GM19328 (cell line): ENCODE measurements around the gene AKT1.
"Not testable (repeated sequence)": the region's sequence is repeated elsewhere in the genome, so short reads cannot be mapped to it uniquely, and the experiment has no call there.

Experiments
- ATAC-seq: cut with Tn5 transposase; IDR thresholded peaks from one replicate; pipeline ENCODE4 v1.9.1; 2021; ENCODE audit warnings: mild to moderate bottlenecking, moderate library complexity; ENCODE audit not compliant: unreplicated experiment

AKT1 gene

GRCh38 chr14:104741108-104741802 is 54.3 kb downstream of the AKT1 start:
- ATAC-seq = no peak

GRCh38 chr14:104739546-104740516 is 55.7 kb downstream of the AKT1 start:
- ATAC-seq = no peak

- ATAC-seq = no peak
Observed at GRCh38 chr14:104739026-104739425, 56.5 kb downstream of the AKT1 start.

GRCh38 chr14:104738375-104739019 is 57.1 kb downstream of the AKT1 start:
- ATAC-seq = no peak

GRCh38 chr14:104735830-104736642 is 59.5 kb downstream of the AKT1 start:
- ATAC-seq = no peak

GRCh38 chr14:104734991-104735779 is 60.4 kb downstream of the AKT1 start:
- ATAC-seq = no peak

GRCh38 chr14:104734601-104734990 is 61.0 kb downstream of the AKT1 start:
- no peak for ATAC-seq

- no peak for ATAC-seq
Observed at GRCh38 chr14:104734051-104734587, 61.4 kb downstream of the AKT1 start.

GRCh38 chr14:104732931-104733681 is 62.4 kb downstream of the AKT1 start:
- no peak for ATAC-seq

- ATAC-seq = no peak
Observed at GRCh38 chr14:104732355-104732804, 63.2 kb downstream of the AKT1 start.

- no peak for ATAC-seq
Observed at GRCh38 chr14:104731320-104732294, 63.9 kb downstream of the AKT1 start.

GRCh38 chr14:104730487-104730886 is 65.1 kb downstream of the AKT1 start:
- no peak for ATAC-seq

GRCh38 chr14:104729835-104730181 is 65.7 kb downstream of the AKT1 start:
- no peak for ATAC-seq

- ATAC-seq = not testable (repeated sequence)
Observed at GRCh38 chr14:104729176-104729834, 66.2 kb downstream of the AKT1 start.

- ATAC-seq = no peak
Observed at GRCh38 chr14:104728631-104729030, 66.9 kb downstream of the AKT1 start.

GRCh38 chr14:104726600-104727451 is 68.7 kb downstream of the AKT1 start:
- ATAC-seq = no peak
